ENCODE results near the gene COL19A1. TPM values are rescaled to one million over a fixed set of nuclear protein-coding genes. Genes with fewer than 3 reads are reported as not detected.

Gene COL19A1
- total RNA-seq, 3 donors from 2014 or later: 0.15 to 0.66 TPM; not detected in 1

- DNase-seq (ENCODE audit: low spot score in 2 of 2): no peak
- TF ChIP-seq POLR2A (IDR thresholded peaks at IDR 0.05): no peak
- no peak for TF ChIP-seq POLR2AphosphoS5 (IDR thresholded peaks at IDR 0.05)
- no peak for TF ChIP-seq CTCF (IDR thresholded peaks at IDR 0.05)
- no peaks in the 10 kb centered on the region for H3K27me3 ChIP-seq
- intact Hi-C loops (cut with DNase I; ENCODE audit: low total_unique reads): no loop called here
- no peak overlapping the region for H3K27ac ChIP-seq
- no peaks in the 10 kb centered on the region for H3K9me3 ChIP-seq
- H3K4me3 ChIP-seq: no peak overlapping the region
- no peaks in the 10 kb centered on the region for H3K4me1 ChIP-seq
- no peaks in the 10 kb centered on the region for H3K36me3 ChIP-seq
These were observed 253.0 kb downstream of the COL19A1 start for GRCh38 chr6:70119218-70119835.

- H3K36me3 ChIP-seq: no peaks in the 10 kb centered on the region
- intact Hi-C loops (cut with DNase I; ENCODE audit: low total_unique reads): no loop called here
- no peak for TF ChIP-seq POLR2A (IDR thresholded peaks at IDR 0.05)
- TF ChIP-seq POLR2AphosphoS5 (IDR thresholded peaks at IDR 0.05): no peak
- TF ChIP-seq CTCF (IDR thresholded peaks at IDR 0.05): no peak
- H3K27me3 ChIP-seq: no peaks in the 10 kb centered on the region
- H3K9me3 ChIP-seq: no peaks in the 10 kb centered on the region
- H3K27ac ChIP-seq: no peak overlapping the region
- no peak for DNase-seq (ENCODE audit: low spot score in 2 of 2)
- no peak overlapping the region for H3K4me3 ChIP-seq
- no peaks in the 10 kb centered on the region for H3K4me1 ChIP-seq
These were observed 258.1 kb downstream of the COL19A1 start for GRCh38 chr6:70124443-70124842.

GRCh38 chr6:70124882-70125545 lies 258.7 kb downstream of the COL19A1 start:
- Histone ChIP-seq H3K27me3 (no peaks in the 10 kb centered on the region), H3K27ac (no peak overlapping the region), H3K4me3 (no peak overlapping the region), H3K36me3 (no peaks in the 10 kb centered on the region), H3K9me3 (no peaks in the 10 kb centered on the region), H3K4me1 (no peaks in the 10 kb centered on the region)
- intact Hi-C loops (cut with DNase I; ENCODE audit: low total_unique reads): no loop called here
- no peak for TF ChIP-seq POLR2AphosphoS5 (IDR thresholded peaks at IDR 0.05)
- TF ChIP-seq CTCF (IDR thresholded peaks at IDR 0.05): no peak
- no peak for TF ChIP-seq POLR2A (IDR thresholded peaks at IDR 0.05)
- no peak for DNase-seq (ENCODE audit: low spot score in 2 of 2)

GRCh38 chr6:70125602-70126001 lies 259.2 kb downstream of the COL19A1 start:
- no peaks in the 10 kb centered on the region for H3K36me3 ChIP-seq
- no peak for TF ChIP-seq CTCF (IDR thresholded peaks at IDR 0.05)
- no peak for TF ChIP-seq POLR2AphosphoS5 (IDR thresholded peaks at IDR 0.05)
- TF ChIP-seq POLR2A (IDR thresholded peaks at IDR 0.05): no peak
- no peaks in the 10 kb centered on the region for H3K27me3 ChIP-seq
- no peaks in the 10 kb centered on the region for H3K4me1 ChIP-seq
- intact Hi-C loops (cut with DNase I; ENCODE audit: low total_unique reads): no loop called here
- H3K9me3 ChIP-seq: no peaks in the 10 kb centered on the region
- H3K27ac ChIP-seq: no peak overlapping the region
- no peak overlapping the region for H3K4me3 ChIP-seq
- no peak for DNase-seq (ENCODE audit: low spot score in 2 of 2)

GRCh38 chr6:70129341-70129740 lies 263.0 kb downstream of the COL19A1 start:
- DNase-seq (ENCODE audit: low spot score in 2 of 2): no peak
- TF ChIP-seq CTCF (IDR thresholded peaks at IDR 0.05) (no peak), POLR2AphosphoS5 (IDR thresholded peaks at IDR 0.05) (no peak), POLR2A (IDR thresholded peaks at IDR 0.05) (no peak)
- intact Hi-C loops (cut with DNase I; ENCODE audit: low total_unique reads): no loop called here
- Histone ChIP-seq H3K4me1 (no peaks in the 10 kb centered on the region), H3K4me3 (no peak overlapping the region), H3K27me3 (no peaks in the 10 kb centered on the region), H3K27ac (no peak overlapping the region), H3K9me3 (no peaks in the 10 kb centered on the region), H3K36me3 (no peaks in the 10 kb centered on the region)

Measured in breast epithelium (tissue), 4 donors.